HG03432 (cell line): Measurements from ENCODE around the gene MYEOV.

Source experiments
- ATAC-seq: cut with Tn5 transposase; IDR thresholded peaks from one replicate; pipeline ENCODE4 v1.9.1; 2021; ENCODE audit warnings: mild to moderate bottlenecking, moderate library complexity; ENCODE audit not compliant: unreplicated experiment

Gene MYEOV

GRCh38 chr11:69293819-69294505 is at the start of gene MYEOV:
TSS of gene MYEOV (plus strand) at chr11:69294155. CDS start at chr11:69295355, 1,200 bp downstream.
- ATAC-seq, result no peak

- ATAC-seq, result no peak
Measured at GRCh38 chr11:69244266-69244665, 49.7 kb upstream of the MYEOV start.

- ATAC-seq, result no peak
Measured at GRCh38 chr11:69245041-69245440, 48.9 kb upstream of the MYEOV start.

- ATAC-seq, result no peak
Measured at GRCh38 chr11:69245491-69246345, 48.2 kb upstream of the MYEOV start.

- ATAC-seq, result no peak
Measured at GRCh38 chr11:69249311-69250185, 44.4 kb upstream of the MYEOV start.

- ATAC-seq, result no peak
Measured at GRCh38 chr11:69250186-69251056, 43.5 kb upstream of the MYEOV start.

GRCh38 chr11:69251057-69251393 is 42.9 kb upstream of the MYEOV start:
- ATAC-seq, result no peak

- no peak for ATAC-seq
Measured at GRCh38 chr11:69251639-69252489, 42.1 kb upstream of the MYEOV start.

- no peak for ATAC-seq
Measured at GRCh38 chr11:69252490-69252837, 41.5 kb upstream of the MYEOV start.

- ATAC-seq, result no peak
Measured at GRCh38 chr11:69253028-69253427, 40.9 kb upstream of the MYEOV start.

- no peak for ATAC-seq
Measured at GRCh38 chr11:69257134-69257533, 36.8 kb upstream of the MYEOV start.

- ATAC-seq, result peak; percentile 44
Measured at GRCh38 chr11:69257838-69258658, 35.9 kb upstream of the MYEOV start.

GRCh38 chr11:69259096-69259495 is 34.9 kb upstream of the MYEOV start:
- ATAC-seq, result no peak

GRCh38 chr11:69260622-69261021 is 33.3 kb upstream of the MYEOV start:
- no peak for ATAC-seq

GRCh38 chr11:69261116-69261515 is 32.8 kb upstream of the MYEOV start:
- ATAC-seq, result no peak

GRCh38 chr11:69262918-69263735 is 30.8 kb upstream of the MYEOV start:
- ATAC-seq, result no peak

- ATAC-seq, result no peak
Measured at GRCh38 chr11:69263736-69264052, 30.3 kb upstream of the MYEOV start.

- no peak for ATAC-seq
Measured at GRCh38 chr11:69264486-69264885, 29.5 kb upstream of the MYEOV start.
